SK-N-SH (cell line): Measurements from ENCODE around the gene APC.

Experiments used
- CTCF ChIP-seq: fragments of 200-600 bp; sonication (generic); IDR thresholded peaks from 2 replicates; pipeline ENCODE4 v1.6.1; 2017; ENCODE audit warnings: antibody characterized with exemption, mild to moderate bottlenecking, moderate library complexity
- EP300 ChIP-seq, 2 experiments: IDR thresholded peaks; 2 replicates each; pipeline versions ENCODE4 v1.4.0 to v1.6.1; 2012; ENCODE audit warnings: borderline replicate concordance in 1 of 2, low read depth in 1 of 2, low read length in 1 of 2
- EZH2phosphoT487 ChIP-seq: fragments of 200-600 bp; sonication (generic); IDR thresholded peaks from 2 replicates; pipeline ENCODE4 v1.6.1; 2017; ENCODE audit warnings: low read depth, mixed run types, mild to moderate bottlenecking, antibody characterized with exemption, moderate library complexity, borderline replicate concordance
- JUND ChIP-seq: IDR thresholded peaks from 2 replicates; pipeline ENCODE4 v1.4.0; 2012
- MAX ChIP-seq: IDR thresholded peaks from 2 replicates; pipeline ENCODE4 v1.4.0; 2012; ENCODE audit warnings: low read depth
- POLR2AphosphoS5 ChIP-seq: IDR thresholded peaks from 2 replicates; pipeline ENCODE4 v1.6.1; 2012; ENCODE audit warnings: low read depth, low read length
- RCOR1 ChIP-seq: fragments of 150-350 bp; IDR thresholded peaks from 2 replicates; pipeline ENCODE4 v1.6.1; 2017; ENCODE audit warnings: antibody characterized with exemption, low read length
- REST ChIP-seq: IDR thresholded peaks from 2 replicates; pipeline ENCODE4 v1.6.1; 2012; ENCODE audit warnings: mild to moderate bottlenecking, low read depth, low read length, moderate library complexity
- SIN3A ChIP-seq: IDR thresholded peaks from 2 replicates; pipeline ENCODE4 v1.6.1; 2012; ENCODE audit warnings: low read depth, mild to moderate bottlenecking, low read length, moderate library complexity, borderline replicate concordance
- YY1 ChIP-seq: IDR thresholded peaks from 2 replicates; pipeline ENCODE4 v1.4.0; 2012; ENCODE audit warnings: low read depth, mild to moderate bottlenecking
- ZBTB33 ChIP-seq: IDR thresholded peaks from 2 replicates; pipeline ENCODE4 v1.4.0; 2012; ENCODE audit warnings: low read depth, borderline replicate concordance

GRCh38 chr5:112795944-112796678, 58.4 kb downstream of the APC start:
- TF ChIP-seq CTCF (no peak), JUND (no peak), EP300 (IDR thresholded peaks at IDR 0.05; ENCODE audit: borderline replicate concordance in 1 of 2, low read depth in 1 of 2, low read length in 1 of 2) (no peak), SIN3A (no peak), EZH2phosphoT487 (no peak), POLR2AphosphoS5 (no peak), RCOR1 (no peak), MAX (no peak), ZBTB33 (no peak), REST (no peak), YY1 (no peak)
